GM10266 (cell line): Measurements from ENCODE around the gene TTPAL.

Source experiments
- DNase-seq: peaks from one replicate; pipeline ENCODE4 v3.0.0; 2012; ENCODE audit errors: extremely low spot score
- TF ChIP-seq, protein P1 (sequence below): IDR thresholded peaks from 2 replicates; pipeline ENCODE4 v1.5.1; 2012; ENCODE audit warnings: mild to moderate bottlenecking, low read depth; ENCODE audit not compliant: control insufficient read depth, insufficient read depth; ENCODE audit errors: missing control alignments

TTPAL gene

DNA sequence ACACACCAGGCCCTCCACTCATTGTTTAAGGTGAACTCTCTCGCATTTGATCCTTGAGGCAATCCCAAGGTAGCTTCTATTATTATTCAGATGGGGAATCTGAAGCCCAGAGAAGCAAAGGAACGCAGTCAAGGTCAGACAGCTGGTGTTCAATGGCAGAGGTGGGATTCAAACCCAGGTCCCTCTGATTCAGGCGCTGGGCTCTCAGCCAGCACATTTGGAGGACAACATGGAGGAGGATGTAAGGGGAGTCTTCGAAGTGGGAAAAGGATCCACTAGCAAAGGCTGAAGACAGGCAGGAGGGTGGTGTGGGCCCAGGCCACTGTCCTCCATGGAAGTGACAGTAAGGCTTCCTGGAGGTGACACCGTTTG lies 13.9 kb upstream of the TTPAL start:
- no peak for DNase-seq
- TF ChIP-seq, protein P1, sequence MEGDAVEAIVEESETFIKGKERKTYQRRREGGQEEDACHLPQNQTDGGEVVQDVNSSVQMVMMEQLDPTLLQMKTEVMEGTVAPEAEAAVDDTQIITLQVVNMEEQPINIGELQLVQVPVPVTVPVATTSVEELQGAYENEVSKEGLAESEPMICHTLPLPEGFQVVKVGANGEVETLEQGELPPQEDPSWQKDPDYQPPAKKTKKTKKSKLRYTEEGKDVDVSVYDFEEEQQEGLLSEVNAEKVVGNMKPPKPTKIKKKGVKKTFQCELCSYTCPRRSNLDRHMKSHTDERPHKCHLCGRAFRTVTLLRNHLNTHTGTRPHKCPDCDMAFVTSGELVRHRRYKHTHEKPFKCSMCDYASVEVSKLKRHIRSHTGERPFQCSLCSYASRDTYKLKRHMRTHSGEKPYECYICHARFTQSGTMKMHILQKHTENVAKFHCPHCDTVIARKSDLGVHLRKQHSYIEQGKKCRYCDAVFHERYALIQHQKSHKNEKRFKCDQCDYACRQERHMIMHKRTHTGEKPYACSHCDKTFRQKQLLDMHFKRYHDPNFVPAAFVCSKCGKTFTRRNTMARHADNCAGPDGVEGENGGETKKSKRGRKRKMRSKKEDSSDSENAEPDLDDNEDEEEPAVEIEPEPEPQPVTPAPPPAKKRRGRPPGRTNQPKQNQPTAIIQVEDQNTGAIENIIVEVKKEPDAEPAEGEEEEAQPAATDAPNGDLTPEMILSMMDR, result no peak

DNA sequence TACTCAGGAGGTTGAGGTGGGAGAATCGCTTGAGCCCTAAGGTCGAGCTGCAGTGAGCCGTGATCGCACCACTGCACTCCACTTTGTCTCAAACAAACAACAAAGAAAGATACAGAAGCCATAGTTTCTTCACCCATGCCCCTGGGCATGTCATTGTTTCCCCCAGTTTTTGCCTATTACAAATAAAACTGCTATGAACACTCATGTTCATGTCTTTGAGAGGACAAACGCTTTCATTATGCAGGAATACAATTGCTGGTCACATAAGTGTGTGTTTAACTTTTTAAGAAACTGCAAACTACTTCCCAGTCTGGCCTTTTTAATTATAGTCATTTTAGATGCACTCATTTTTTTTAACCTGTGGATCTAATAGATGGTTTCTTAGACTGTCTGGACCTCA lies 12.2 kb upstream of the TTPAL start:
- TF ChIP-seq, protein P1, result no peak
- DNase-seq, result no peak

DNA sequence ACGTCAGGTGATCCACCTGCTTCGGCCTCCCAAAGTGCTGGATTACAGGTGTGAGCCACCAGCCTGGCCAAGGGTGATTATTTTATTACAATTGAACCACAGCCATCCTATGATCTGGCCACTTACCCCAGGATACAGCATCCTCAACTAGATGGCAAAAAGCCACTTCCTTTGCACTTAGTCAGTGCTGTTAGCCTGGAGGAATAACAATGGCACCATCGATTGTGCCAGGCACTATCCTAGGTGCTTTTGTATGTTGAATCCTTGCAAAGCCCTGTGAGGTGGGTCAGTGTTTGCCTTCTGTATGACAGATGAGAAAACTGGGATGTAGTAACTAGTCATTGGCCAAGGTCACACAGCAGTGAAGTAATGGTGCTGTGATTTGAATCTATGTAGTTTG lies 11.2 kb upstream of the TTPAL start:
- DNase-seq, result no peak
- TF ChIP-seq, protein P1, result no peak

DNA sequence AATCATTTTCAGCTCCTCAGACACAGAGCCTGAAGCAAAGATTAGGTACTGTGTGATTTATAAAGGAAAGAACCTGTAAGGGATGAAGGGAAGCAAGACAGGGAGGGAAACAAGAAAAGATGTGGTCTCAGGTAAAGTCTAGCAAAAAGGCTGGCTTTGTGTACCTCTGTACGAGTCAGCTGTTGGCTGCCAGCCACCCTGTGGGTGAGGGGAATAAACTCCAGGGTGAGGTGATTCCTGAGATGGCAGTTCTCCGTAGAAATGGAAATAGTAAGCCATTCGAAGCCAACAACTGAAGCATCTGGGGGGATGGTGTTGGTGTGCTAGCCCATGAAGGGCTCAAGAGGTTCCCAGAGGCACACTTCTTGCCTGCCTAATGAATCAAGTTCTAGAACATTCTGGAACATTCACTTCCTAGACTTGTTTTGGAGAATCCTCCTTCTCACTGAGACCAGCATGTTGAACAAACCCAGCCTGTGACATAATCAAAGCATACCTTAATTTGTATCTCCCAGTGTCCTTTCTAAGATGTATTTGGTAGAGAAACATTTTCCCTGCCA lies 10.6 kb upstream of the TTPAL start:
- TF ChIP-seq, protein P1, result no peak
- DNase-seq, result no peak

DNA sequence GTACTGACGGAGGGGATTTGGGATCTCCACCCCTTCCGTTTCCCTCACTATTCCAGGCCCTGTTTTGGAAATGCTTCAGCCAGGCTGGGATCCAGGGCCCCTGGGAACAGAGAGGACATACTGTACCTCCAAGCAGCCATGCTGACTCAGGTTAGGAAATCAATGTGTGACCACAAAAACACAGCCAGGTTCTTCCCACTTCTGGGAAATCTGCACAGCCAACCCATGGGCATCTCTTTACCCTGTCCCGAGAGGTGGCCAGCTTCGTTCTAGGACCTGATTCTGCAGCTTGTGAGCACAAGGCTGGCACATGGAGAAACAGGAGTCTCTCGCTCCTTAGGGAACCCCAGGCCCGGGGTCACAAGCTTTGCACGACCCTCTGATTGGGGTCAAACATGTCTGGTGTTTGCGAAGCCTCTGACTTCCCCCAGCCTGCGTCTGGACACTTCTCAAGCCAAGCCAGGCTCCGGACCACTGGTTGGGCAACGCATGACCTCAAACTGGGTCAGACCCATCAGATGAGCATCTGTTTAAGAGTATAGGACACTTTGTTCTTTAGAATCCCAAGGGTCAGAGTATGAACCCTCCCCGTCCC lies 8.3 kb upstream of the TTPAL start:
- DNase-seq, result no peak
- TF ChIP-seq, protein P1, result no peak

DNA sequence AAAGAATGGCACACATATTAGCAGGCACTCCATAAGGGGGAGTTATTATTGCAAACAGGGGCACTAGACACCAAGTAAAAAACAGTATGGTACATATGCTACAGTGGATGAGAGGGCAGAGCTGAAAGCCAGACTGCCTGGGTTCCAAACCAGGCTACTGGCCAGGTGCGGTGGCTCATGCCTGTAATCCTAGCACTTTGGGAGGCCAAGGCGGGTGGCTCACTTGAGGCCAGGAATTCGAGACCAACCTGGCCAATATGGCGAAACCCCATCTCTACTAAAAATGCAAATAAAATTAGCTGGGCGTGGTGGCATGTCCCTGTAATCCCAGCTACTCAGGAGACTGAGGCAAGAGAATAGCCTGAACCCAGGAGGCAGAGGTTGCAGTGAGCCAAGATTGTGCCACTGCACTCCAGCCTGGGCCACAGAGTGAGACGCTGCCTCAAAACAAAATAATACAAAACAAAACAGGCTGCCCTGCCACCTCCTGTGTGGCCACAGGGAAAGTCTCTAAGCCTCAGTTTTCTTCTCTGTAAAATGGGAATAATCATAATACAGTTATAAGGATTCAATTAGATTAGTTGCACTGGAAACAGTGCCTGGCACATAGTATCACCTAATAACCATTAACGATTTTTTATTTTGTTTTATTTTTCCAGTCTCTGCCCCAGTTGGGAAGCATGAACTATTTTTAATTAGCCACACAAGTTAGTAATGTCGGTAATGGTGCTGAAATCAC lies 7.5 kb upstream of the TTPAL start:
- TF ChIP-seq, protein P1, result no peak
- DNase-seq, result no peak

DNA sequence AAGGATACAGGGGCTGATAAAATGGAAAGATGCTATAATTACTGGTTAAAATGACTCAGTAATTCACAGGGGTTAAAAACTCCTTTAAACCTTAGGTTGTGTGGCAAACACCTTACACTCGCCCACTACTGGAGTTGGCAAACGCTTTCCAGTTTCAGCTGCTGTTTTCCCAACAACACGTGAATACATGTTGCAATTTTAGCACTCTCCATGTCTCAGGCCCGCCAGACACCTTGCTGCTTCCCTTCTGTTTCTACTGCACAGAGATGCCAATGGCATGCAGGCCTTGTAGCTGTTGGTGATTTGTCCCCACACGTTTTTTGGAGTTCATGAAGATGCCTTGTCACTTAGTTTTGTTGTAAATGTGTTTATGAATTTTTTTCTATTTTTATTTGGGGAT lies 5.3 kb upstream of the TTPAL start:
- no peak for DNase-seq
- TF ChIP-seq, protein P1, result no peak
